HepG2 (cell line): ENCODE results near the gene SREBF1. TPM values are rescaled to one million over a fixed set of nuclear protein-coding genes. Genes with fewer than 3 reads are reported as not detected.

Experiments
- ATAC-seq: fragments of 200-7000 bp; cut with Tn5 transposase; 3 replicates; pipeline ENCODE4 v1.9.1; 2020; ENCODE audit warnings: mild to moderate bottlenecking, moderate library complexity
- BruUV-seq: library from RNA; stranded (reverse); fragments of 400-500 nt; replicated peaks from 2 replicates; lab custom pipeline; 2021; lab: Mats Ljungman, UMichigan
- CTCF ChIA-PET: fragments of 300-600 bp; formaldehyde crosslinking; extraction: SDS; loops from one replicate; lab custom pipeline; 2021; ENCODE audit warnings: low total read pairs, inconsistent platforms, low intra/inter-chr PET ratio; lab: Yijun Ruan, JAX
- POLR2A ChIA-PET: fragments of 350-600 bp; sonication (Branson Sonifier 250); formaldehyde crosslinking; loops from one replicate; lab custom pipeline; 2020; ENCODE audit warnings: antibody characterized with exemption, inconsistent platforms; lab: Yijun Ruan, JAX
- DNase-seq: peaks from one replicate; pipeline ENCODE4 v3.0.0-alpha.2; 2015; ENCODE audit warnings: low spot score
- FAIRE-seq: peaks from 3 replicates; lab custom pipeline; 2011; peaks lifted over from hg19 to GRCh38; lab: Jason Lieb, UNC
- H2AFZ ChIP-seq: one replicate; pipeline ENCODE4 v1.6.1; 2011; ENCODE audit warnings: low read length, inconsistent platforms
- H3K27ac ChIP-seq: fragments of 300-600 bp; 3 replicates; pipeline ENCODE4 v1.8.0; 2011; ENCODE audit warnings: mixed run types, mild to moderate bottlenecking, mixed read lengths, low read length, inconsistent platforms; ENCODE audit not compliant: insufficient read depth; ENCODE audit errors: extremely low read length
- H3K27me3 ChIP-seq, 2 experiments: fragments of 200-600 bp in 1 of 2; 2 replicates in 1 of 2; 3 replicates in 1 of 2; pipeline versions ENCODE4 v1.6.0 to v1.8.0; 2011; ENCODE audit warnings: low read length in 2 of 2, mild to moderate bottlenecking in 2 of 2, moderate library complexity in 2 of 2, inconsistent platforms in 1 of 2; ENCODE audit not compliant: insufficient read depth in 2 of 2, control insufficient read depth in 1 of 2
- H3K36me3 ChIP-seq, 2 experiments: fragments of 200-600 bp in 1 of 2; replicated peaks in 1 of 2; 2 replicates in 1 of 2; 3 replicates in 1 of 2; pipeline versions ENCODE4 v1.5.1 to v1.8.0; 2011; ENCODE audit warnings: low read length in 2 of 2, inconsistent platforms in 1 of 2; ENCODE audit not compliant: insufficient read depth in 2 of 2, control insufficient read depth in 1 of 2
- H3K4me1 ChIP-seq: 2 replicates; pipeline ENCODE4 v1.5.1; 2012; ENCODE audit warnings: low read length, inconsistent platforms; ENCODE audit not compliant: insufficient read depth
- H3K4me2 ChIP-seq: 2 replicates; pipeline ENCODE4 v1.6.0; 2011; ENCODE audit warnings: low read depth, low read length, inconsistent platforms
- H3K4me3 ChIP-seq, 3 experiments: fragments of 200-600 bp in 1 of 3; sonication (generic), shearing (Covaris generic) in 1 of 3; replicated peaks in 1 of 3; 2 replicates each; pipeline ENCODE4 v1.5.1; 2011 to 2016; ENCODE audit warnings: low read length in 3 of 3, inconsistent platforms in 2 of 3, low read depth in 2 of 3, mild to moderate bottlenecking in 2 of 3, control low read depth in 1 of 3, mixed read lengths in 1 of 3; ENCODE audit not compliant: insufficient read depth in 1 of 3
- H3K79me2 ChIP-seq: one replicate; pipeline ENCODE4 v1.6.1; 2011; ENCODE audit warnings: low read length, inconsistent platforms; ENCODE audit not compliant: insufficient read depth
- H3K9ac ChIP-seq: 2 replicates; pipeline ENCODE4 v1.6.0; 2011; ENCODE audit warnings: mild to moderate bottlenecking, low read depth, low read length, inconsistent platforms; ENCODE audit not compliant: insufficient read depth
- H3K9me3 ChIP-seq: 2 replicates; pipeline ENCODE4 v1.5.1; 2012; ENCODE audit warnings: mild to moderate bottlenecking, low read length
- H4K20me1 ChIP-seq: 2 replicates; pipeline ENCODE4 v1.6.0; 2011; ENCODE audit warnings: inconsistent platforms, mild to moderate bottlenecking, low read length, moderate library complexity; ENCODE audit not compliant: insufficient read depth
- ADNP ChIP-seq: sonication (generic); formaldehyde crosslinking; IDR thresholded peaks from 2 replicates; pipeline ENCODE4 v1.4.0; 2020; ENCODE audit warnings: missing genetic modification reagents
- E2F2 ChIP-seq: sonication (generic); formaldehyde crosslinking; IDR thresholded peaks from 2 replicates; pipeline ENCODE4 v1.4.0; 2020; ENCODE audit warnings: missing genetic modification reagents, borderline replicate concordance
- MATR3 ChIP-seq: sonication (generic); formaldehyde crosslinking; IDR thresholded peaks from 2 replicates; pipeline ENCODE4 v1.4.0; 2020; ENCODE audit warnings: missing genetic modification reagents
- PRDM10 ChIP-seq: sonication (generic); formaldehyde crosslinking; IDR thresholded peaks from 2 replicates; pipeline ENCODE4 v1.4.0; 2020; ENCODE audit warnings: low read depth, missing genetic modification reagents
- ZNF280D ChIP-seq: sonication (generic); formaldehyde crosslinking; IDR thresholded peaks from 2 replicates; pipeline ENCODE4 v1.5.1; 2020; ENCODE audit warnings: mild to moderate bottlenecking, missing genetic modification reagents
- ZNF569 ChIP-seq: sonication (generic); formaldehyde crosslinking; IDR thresholded peaks from 2 replicates; pipeline ENCODE4 v1.5.0; 2020; ENCODE audit warnings: mild to moderate bottlenecking, missing genetic modification reagents, moderate library complexity, borderline replicate concordance
- ZNF629 ChIP-seq: sonication (generic); formaldehyde crosslinking; conservative IDR thresholded peaks from 2 replicates; pipeline ENCODE4 v1.5.0; 2020; ENCODE audit warnings: missing genetic modification reagents
- ZNF724P ChIP-seq: sonication (generic); formaldehyde crosslinking; IDR thresholded peaks from 2 replicates; pipeline ENCODE4 v1.8.0; 2022; ENCODE audit warnings: missing genetic modification reagents, borderline replicate concordance
- ZNF768 ChIP-seq: sonication (generic); formaldehyde crosslinking; IDR thresholded peaks from 2 replicates; pipeline ENCODE4 v1.4.0; 2020; ENCODE audit warnings: missing genetic modification reagents
- WGBS: methylation state at CpG from one replicate; pipeline ENCODE4 v1.1.6; 2017; ENCODE audit warnings: low lambda C conversion rate; 5-methylcytosine and 5-hydroxymethylcytosine counted together
- in situ Hi-C: cut with HindIII; loops from 2 replicates; pipeline ENCODE4 v1.10.0; 2017; ENCODE audit warnings: low pct_unique_long_range_greater_than_20kb; ENCODE audit not compliant: extremely low pct_ligation_motif_present
- intact Hi-C: fragments of 100-400 bp; cut with micrococcal nuclease; formaldehyde crosslinking; loops from one replicate; pipeline ENCODE4 v1.10.0; 2022; ENCODE audit not compliant: unreplicated experiment
- polyA plus RNA-seq, 8 experiments: library from polyadenylated mRNA; depleted of rRNA in 3 of 8; stranded (reverse) in 7 of 8; unstranded in 1 of 8; fragments of >200 nt; fragmentation: Illumina TruSeq in 4 of 8; extraction: Trizol in 4 of 8; gene quantifications; 2 replicates each; pipeline versions ENCODE4 v1.2.1 to v1.2.3, GENCODE V29; 2011 to 2016; ENCODE audit warnings: low read depth in 4 of 8, missing spikeins in 1 of 8, mixed read lengths in 1 of 8; ENCODE audit not compliant: insufficient read depth in 1 of 8
- total RNA-seq, 5 experiments: library from RNA; depleted of rRNA; stranded (reverse); fragments of >200 nt; fragmentation: Illumina TruSeq; extraction: Trizol; gene quantifications; 2 replicates each; pipeline ENCODE4 v1.2.3, GENCODE V29; 2016; ENCODE audit warnings: low read depth in 1 of 5

Gene SREBF1
- total and polyA plus RNA-seq, 2 of the 13 experiments (the other 11 are each of a cell fraction or from before 2014, with no cell fraction given), result 34.3 to 38.0 TPM

GRCh38 chr17:17771498-17772201, 65.1 kb downstream of the SREBF1 start:
- intact Hi-C loops, result no loop called here
- no peaks in the 10 kb centered on the region for H3K79me2 ChIP-seq
- H3K36me3 ChIP-seq, result peaks cover 0 to 2% of the 10 kb centered on the region in 2 experiments; a peak in 1 of 5 replicates
- ChIA-PET CTCF (no interaction called here), POLR2A (no interaction called here)
- H3K9me3 ChIP-seq, result no peaks in the 10 kb centered on the region
- no peak for FAIRE-seq
- H3K9ac ChIP-seq, result no peak overlapping the region
- 90% methylated on average over 6 of the region's 10 CpGs for WGBS
- H3K4me3 ChIP-seq, result no peak overlapping the region
- TF ChIP-seq ZNF768 (CRISPR knock-in tag), result peak; percentile 91
- no peak for TF ChIP-seq ZNF629 (CRISPR knock-in tag)
- no peak for ATAC-seq
- BruUV-seq, result no TSS peak
- in situ Hi-C loops, result no loop called here
- H3K4me1 ChIP-seq, result peaks cover 13% of the 10 kb centered on the region; the same call in 1 of the 2 replicates
- H3K27ac ChIP-seq, result no peak overlapping the region
- H4K20me1 ChIP-seq, result peaks cover 11% of the 10 kb centered on the region; the same call in 1 of the 2 replicates
- no peaks in the 10 kb centered on the region for H3K27me3 ChIP-seq
- H3K4me2 ChIP-seq, result no peak overlapping the region
- no peak for DNase-seq
- no peak overlapping the region for H2AFZ ChIP-seq

- no TSS peak for BruUV-seq
- CTCF ChIA-PET, result no interaction called here
- FAIRE-seq, result no peak
Measured at GRCh38 chr17:17770632-17771044, 66.1 kb downstream of the SREBF1 start.

More at GRCh38 chr17:17770632-17771044, 66.1 kb downstream of the SREBF1 start:
- Histone ChIP-seq H3K79me2 (no peaks in the 10 kb centered on the region), H3K4me3 (no peak overlapping the region), H4K20me1 (peaks cover 11% of the 10 kb centered on the region; the same call in 1 of the 2 replicates), H3K27ac (no peak overlapping the region), H3K9me3 (no peaks in the 10 kb centered on the region), H3K27me3 (no peaks in the 10 kb centered on the region), H3K9ac (no peak overlapping the region), H2AFZ (no peak overlapping the region), H3K4me1 (peaks cover 13% of the 10 kb centered on the region; the same call in 1 of the 2 replicates), H3K36me3 (peaks cover 0 to under 1% of the 10 kb centered on the region in 2 experiments; a peak in 2 of 5 replicates), H3K4me2 (no peak overlapping the region)
- DNase-seq (no peak), ATAC-seq (no peak)
- intact Hi-C loops (no loop called here), in situ Hi-C loops (no loop called here)
- POLR2A ChIA-PET, result no interaction called here
- WGBS, result 95% methylated on average over 7 of the region's 13 CpGs
- TF ChIP-seq ZNF724P (CRISPR knock-in tag), result no peak
- TF ChIP-seq MATR3 (CRISPR knock-in tag), result no peak
- no peak for TF ChIP-seq ZNF569
- no peak for TF ChIP-seq ADNP (CRISPR knock-in tag)
- no peak for TF ChIP-seq PRDM10 (CRISPR knock-in tag)
- TF ChIP-seq ZNF280D (CRISPR knock-in tag), result no peak
- no peak for TF ChIP-seq E2F2 (CRISPR knock-in tag)
